Retinal pigment epithelial cell (primary cell): Measurements from ENCODE around the gene HEBP2.

Source experiments
- DNase-seq: peaks from one replicate; pipeline ENCODE4 v3.0.0-alpha.2; 2010; ENCODE audit warnings: low read depth
- H3K4me3 ChIP-seq: 2 replicates; pipeline ENCODE4 v1.5.1; 2011; ENCODE audit warnings: mild to moderate bottlenecking, low read length, control low read depth, moderate library complexity
- TF ChIP-seq, protein P1 (sequence below): conservative IDR thresholded peaks from 2 replicates; pipeline ENCODE4 v1.5.1; 2011; ENCODE audit warnings: low read depth, low read length, control low read depth, inconsistent platforms

HEBP2 gene

DNA sequence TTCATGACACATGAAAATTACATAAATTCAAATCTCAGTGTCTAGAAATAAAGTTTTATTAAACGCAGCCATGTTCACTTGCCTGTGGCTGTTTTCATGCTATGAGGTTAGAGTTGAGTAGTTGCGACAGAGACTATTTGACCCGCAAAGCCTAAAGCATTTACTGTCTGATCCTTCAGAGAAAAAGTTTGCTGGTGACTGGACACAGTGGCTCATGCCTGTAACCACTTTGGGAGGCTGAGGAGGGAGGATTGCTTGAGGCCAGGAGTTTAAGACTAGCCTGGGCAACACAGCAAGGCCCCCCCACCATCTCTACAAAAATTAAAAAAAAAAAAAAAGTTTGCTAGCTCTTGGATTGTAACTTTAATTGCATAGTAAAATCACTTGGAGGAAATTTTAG is 17.1 kb upstream of the HEBP2 start:
- H3K4me3 ChIP-seq = no peak overlapping the region
- TF ChIP-seq, protein P1, sequence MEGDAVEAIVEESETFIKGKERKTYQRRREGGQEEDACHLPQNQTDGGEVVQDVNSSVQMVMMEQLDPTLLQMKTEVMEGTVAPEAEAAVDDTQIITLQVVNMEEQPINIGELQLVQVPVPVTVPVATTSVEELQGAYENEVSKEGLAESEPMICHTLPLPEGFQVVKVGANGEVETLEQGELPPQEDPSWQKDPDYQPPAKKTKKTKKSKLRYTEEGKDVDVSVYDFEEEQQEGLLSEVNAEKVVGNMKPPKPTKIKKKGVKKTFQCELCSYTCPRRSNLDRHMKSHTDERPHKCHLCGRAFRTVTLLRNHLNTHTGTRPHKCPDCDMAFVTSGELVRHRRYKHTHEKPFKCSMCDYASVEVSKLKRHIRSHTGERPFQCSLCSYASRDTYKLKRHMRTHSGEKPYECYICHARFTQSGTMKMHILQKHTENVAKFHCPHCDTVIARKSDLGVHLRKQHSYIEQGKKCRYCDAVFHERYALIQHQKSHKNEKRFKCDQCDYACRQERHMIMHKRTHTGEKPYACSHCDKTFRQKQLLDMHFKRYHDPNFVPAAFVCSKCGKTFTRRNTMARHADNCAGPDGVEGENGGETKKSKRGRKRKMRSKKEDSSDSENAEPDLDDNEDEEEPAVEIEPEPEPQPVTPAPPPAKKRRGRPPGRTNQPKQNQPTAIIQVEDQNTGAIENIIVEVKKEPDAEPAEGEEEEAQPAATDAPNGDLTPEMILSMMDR = no peak
- no peak for DNase-seq

DNA sequence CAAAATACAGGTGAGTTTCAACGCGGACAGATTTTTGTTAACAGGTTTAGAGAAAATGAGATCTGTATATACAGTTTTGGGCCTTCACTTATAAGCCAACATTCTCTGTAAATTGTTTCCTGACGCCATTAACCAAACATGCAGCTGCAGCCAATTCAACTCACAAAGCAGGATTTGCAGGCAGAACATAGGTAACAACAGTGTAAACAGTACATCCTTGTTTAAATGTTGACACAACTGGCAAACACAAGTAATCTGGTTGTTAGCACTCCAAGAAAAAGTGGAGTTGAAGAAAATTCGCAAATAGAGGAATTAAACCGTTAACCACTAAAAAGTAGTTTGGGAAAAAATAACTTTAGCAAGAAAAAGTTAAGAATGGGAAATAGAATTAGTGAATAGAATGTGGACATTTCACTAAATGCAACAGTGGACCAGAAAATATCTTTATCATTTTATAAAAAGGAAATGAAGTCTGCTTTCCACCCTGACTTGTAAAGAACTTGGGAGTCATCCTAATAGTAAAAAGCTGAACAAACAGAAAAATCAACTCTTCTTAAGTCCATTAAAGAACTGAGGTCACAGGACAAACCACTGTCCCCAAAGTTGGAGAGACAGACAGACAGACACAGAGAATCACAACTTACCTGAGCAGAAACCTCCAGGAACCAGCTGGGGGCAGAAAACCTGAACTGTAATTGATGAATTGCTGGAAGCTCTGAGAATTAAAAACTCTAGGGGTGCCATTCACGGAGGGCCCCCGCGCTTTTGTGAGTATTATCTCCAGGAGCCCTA is 16.2 kb upstream of the HEBP2 start:
- no peak for DNase-seq
- no peak overlapping the region for H3K4me3 ChIP-seq
- TF ChIP-seq, protein P1 = no peak

DNA sequence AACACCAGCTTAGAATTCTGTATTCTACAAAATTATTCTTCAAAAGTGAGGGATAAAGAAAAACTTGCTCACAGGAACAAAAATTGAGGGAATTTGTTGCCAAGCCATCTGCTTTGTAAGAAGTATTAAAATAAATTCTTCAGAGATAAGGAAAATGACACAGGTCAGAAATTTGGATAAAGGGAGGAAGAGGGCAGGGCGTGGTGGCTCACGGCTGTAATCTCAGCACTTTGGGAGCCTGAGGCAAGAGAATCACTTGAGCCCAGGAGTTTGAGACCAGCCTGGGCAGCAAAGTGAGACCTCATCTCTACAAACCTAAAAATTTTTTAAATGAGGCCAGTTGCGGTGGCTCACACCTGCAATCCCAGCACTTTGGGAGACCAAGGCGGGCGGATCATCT is 14.5 kb upstream of the HEBP2 start:
- TF ChIP-seq, protein P1 = no peak
- H3K4me3 ChIP-seq = no peak overlapping the region
- no peak for DNase-seq

DNA sequence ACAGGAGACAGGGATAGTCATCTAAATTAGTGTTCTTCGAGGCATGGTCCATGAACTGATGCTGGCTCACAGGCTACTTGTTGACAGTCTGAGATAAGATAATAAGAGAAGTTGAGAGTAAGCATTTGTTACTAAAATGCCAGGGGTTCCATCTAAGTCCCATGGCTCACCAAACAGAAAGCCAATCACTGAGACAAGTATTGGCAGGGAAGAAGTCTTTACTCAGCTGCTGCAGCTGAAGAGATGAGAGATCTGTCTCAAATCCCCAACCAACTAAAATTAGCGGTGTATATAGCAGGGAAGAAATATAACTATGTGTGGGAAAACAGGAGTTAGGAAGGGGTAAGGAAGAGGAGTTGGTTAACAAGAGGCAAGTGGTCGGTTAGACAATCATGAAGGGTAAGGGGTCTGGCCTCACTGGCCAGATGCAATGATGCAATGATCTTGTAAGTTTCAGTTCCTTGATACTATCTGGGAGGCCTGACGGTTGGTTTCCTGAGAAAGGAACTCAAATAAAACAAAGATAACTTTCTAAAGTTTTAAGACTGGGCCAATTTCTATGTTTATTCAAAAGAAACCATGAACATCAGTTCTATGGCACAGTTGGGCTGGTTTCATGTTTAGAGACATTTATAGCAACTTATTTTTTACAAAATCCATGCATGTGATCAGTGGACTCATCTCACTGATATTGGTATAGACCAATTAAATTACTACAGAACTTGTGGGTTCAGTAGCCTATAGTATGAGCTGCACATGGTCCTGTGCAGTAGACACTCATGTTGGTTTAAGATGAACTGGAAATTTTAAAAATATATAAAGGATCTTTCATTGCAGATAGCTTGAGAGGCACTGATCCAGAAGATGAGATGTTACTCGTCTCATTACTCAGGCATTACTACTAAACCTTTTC is 9.9 kb upstream of the HEBP2 start:
- TF ChIP-seq, protein P1 = no peak
- no peak overlapping the region for H3K4me3 ChIP-seq
- DNase-seq = no peak

DNA sequence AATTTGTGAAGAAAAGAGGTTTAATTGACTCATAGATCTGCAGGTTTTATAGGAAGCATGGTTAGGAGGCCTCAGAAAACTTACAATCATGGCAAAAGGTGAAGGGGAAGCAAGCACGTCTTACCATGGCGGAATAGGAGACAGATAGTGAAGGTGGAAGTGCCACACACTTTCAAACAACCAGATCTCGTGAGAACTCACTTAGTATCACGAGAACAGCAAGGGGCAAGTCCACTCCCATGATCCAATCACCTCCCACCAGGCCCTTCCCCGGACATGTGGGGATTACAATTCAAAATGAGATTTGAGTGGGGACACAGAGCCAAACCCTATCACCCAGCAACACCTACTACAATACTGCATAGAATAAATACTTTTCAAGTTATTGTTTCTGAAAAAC is 7.3 kb upstream of the HEBP2 start:
- TF ChIP-seq, protein P1 = no peak
- no peak for DNase-seq
- H3K4me3 ChIP-seq = no peak overlapping the region

DNA sequence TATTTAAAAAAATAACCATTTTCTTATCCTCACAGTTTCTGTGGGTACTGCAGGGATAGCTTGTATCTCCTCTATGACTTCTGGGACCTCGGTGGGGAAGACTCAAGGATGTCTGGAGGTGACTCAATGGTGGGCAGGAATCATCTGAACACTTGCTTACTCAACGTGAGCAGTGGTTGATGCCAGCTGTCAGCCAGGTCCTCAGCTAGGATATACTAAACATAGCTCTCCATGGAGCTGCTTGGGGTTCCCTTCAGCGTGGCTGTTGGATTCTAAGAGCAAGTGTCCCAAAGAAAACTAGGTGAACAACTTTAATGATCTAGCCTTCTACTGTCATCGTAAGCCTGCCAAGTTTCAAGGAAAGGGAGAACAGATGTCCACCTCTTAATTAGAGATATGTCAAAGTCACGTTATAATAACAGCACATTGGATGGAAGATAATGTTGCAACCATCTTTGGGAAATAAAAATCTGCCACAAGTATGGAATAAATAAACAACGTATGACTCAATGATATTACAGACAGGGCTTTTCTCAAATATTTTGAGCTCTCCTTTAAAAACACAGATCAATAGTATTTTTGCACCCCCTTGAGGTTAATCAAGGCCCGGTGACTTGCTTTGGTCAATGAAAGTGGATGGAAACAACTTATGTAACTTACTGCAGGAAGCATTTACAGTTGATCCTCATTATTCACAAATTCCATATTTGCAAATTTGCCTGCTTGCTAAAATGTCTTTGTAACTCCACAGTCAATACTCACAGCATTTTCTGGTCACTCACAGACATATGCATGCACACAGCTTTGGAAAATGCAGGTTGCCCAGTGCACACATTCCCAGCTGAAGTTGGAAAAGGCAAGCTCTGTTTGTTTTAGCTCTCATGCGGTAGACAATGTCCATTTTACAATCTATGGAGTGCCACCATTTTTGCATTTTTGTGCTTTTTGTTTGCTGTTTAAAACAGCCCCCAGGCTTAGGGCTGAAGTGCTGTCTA is 6.6 kb upstream of the HEBP2 start:
- H3K4me3 ChIP-seq = no peak overlapping the region
- TF ChIP-seq, protein P1 = peak; percentile 6
- no peak for DNase-seq
